ENCODE data around the gene FAM193A. TPM values are rescaled to one million over a fixed set of nuclear protein-coding genes. Genes with fewer than 3 reads are reported as not detected.
"Not testable (repeated sequence)": the region's sequence is repeated elsewhere in the genome, so short reads cannot be mapped to it uniquely, and the experiment has no call there.

The FAM193A gene
- total RNA-seq, 6 experiments from 2014 or later: 8.5 to 12.3 (median 9.7) TPM

- DNase-seq: no peak
- H3K27ac ChIP-seq: no peak overlapping the region
- ATAC-seq: no peak
- no peaks in the 10 kb centered on the region for H3K4me1 ChIP-seq
- 53% methylated on average over 2 of the region's 2 CpGs for WGBS (ENCODE audit: insufficient coverage, low coverage, low lambda C conversion rate, missing lambda C conversion rate)
- TF ChIP-seq POLR2A (IDR thresholded peaks at IDR 0.05) (no peak), CTCF (IDR thresholded peaks at IDR 0.05) (no peak)
- intact Hi-C loops (cut with DNase I): no loop called here
- H3K9me3 ChIP-seq: no peaks in the 10 kb centered on the region
- H3K27me3 ChIP-seq: no peaks in the 10 kb centered on the region
- H3K4me3 ChIP-seq: no peak overlapping the region
- H3K36me3 ChIP-seq: peaks cover 9 to 30% (median 12%) of the 10 kb centered on the region in 4 donors
Measured at GRCh38 chr4:2672700-2673099, 136.3 kb downstream of the FAM193A start.

GRCh38 chr4:2673157-2673556 lies 136.7 kb downstream of the FAM193A start:
- H3K36me3 ChIP-seq: peaks cover 9 to 30% (median 12%) of the 10 kb centered on the region in 4 donors
- no peak for ATAC-seq
- no peaks in the 10 kb centered on the region for H3K9me3 ChIP-seq
- H3K4me1 ChIP-seq: no peaks in the 10 kb centered on the region
- H3K27me3 ChIP-seq: no peaks in the 10 kb centered on the region
- TF ChIP-seq CTCF (IDR thresholded peaks at IDR 0.05): peak in 2 of 4 donors; percentile 15 to 29
- no peak for TF ChIP-seq POLR2A (IDR thresholded peaks at IDR 0.05)
- no peak overlapping the region for H3K27ac ChIP-seq
- WGBS (ENCODE audit: insufficient coverage, low coverage, low lambda C conversion rate, missing lambda C conversion rate): 100% methylated on average over 1 of the region's 1 CpG
- no peak overlapping the region for H3K4me3 ChIP-seq
- intact Hi-C loops (cut with DNase I): no loop called here
- no peak for DNase-seq

- H3K27me3 ChIP-seq; H3K27ac ChIP-seq; DNase-seq; H3K9me3 ChIP-seq; H3K4me1 ChIP-seq; ATAC-seq; H3K4me3 ChIP-seq; intact Hi-C loops (cut with DNase I): not testable (repeated sequence)
- whole genome bisulfite sequencing (ENCODE audit: insufficient coverage, low coverage, low lambda C conversion rate, missing lambda C conversion rate): 88% methylated on average over 6 of the region's 6 CpGs
- H3K36me3 ChIP-seq: peaks cover 0 to 11% (median 5%) of the 10 kb centered on the region in 4 donors
Measured at GRCh38 chr4:2679762-2680161, 143.3 kb downstream of the FAM193A start.

GRCh38 chr4:2684486-2684885 lies 148.0 kb downstream of the FAM193A start:
- WGBS (ENCODE audit: insufficient coverage, low coverage, low lambda C conversion rate, missing lambda C conversion rate): 94% methylated on average over 7 of the region's 9 CpGs
- H3K27me3 ChIP-seq: no peaks in the 10 kb centered on the region
- intact Hi-C loops (cut with DNase I): no loop called here
- DNase-seq (no peak), ATAC-seq (no peak)
- H3K36me3 ChIP-seq: peaks cover 0 to 45% (median 8%) of the 10 kb centered on the region in 4 donors
- no peak overlapping the region for H3K4me3 ChIP-seq
- H3K27ac ChIP-seq: no peak overlapping the region
- H3K9me3 ChIP-seq: no peaks in the 10 kb centered on the region
- TF ChIP-seq CTCF (IDR thresholded peaks at IDR 0.05) (no peak), POLR2A (IDR thresholded peaks at IDR 0.05) (no peak)
- H3K4me1 ChIP-seq: no peaks in the 10 kb centered on the region

- DNase-seq (no peak), ATAC-seq (no peak)
- 86% methylated on average over 8 of the region's 8 CpGs for WGBS (ENCODE audit: insufficient coverage, low coverage, low lambda C conversion rate, missing lambda C conversion rate)
- Histone ChIP-seq H3K4me3 (no peak overlapping the region), H3K27me3 (no peaks in the 10 kb centered on the region), H3K4me1 (no peaks in the 10 kb centered on the region), H3K36me3 (peaks cover 0 to 55% (median 8%) of the 10 kb centered on the region in 4 donors), H3K27ac (no peak overlapping the region), H3K9me3 (no peaks in the 10 kb centered on the region)
- intact Hi-C loops (cut with DNase I): no loop called here
- TF ChIP-seq POLR2A (IDR thresholded peaks at IDR 0.05): no peak
- no peak for TF ChIP-seq CTCF (IDR thresholded peaks at IDR 0.05)
Measured at GRCh38 chr4:2685541-2685940, 149.1 kb downstream of the FAM193A start.

Measured in right lobe of liver (tissue), 6 donors.